Activated CD4-positive, CD25-positive, alpha-beta regulatory T cell treated with anti-CD3 and anti-CD28 coated beads, Interleukin-2, amount 50 U/mL, for 72 hours (primary cell): ENCODE results near the gene RAD18.

Source experiments
- DNase-seq: peaks from one replicate; pipeline ENCODE4 v3.0.0; 2021

Gene RAD18

GRCh38 chr3:8984526-8984925, 21.3 kb upstream of the RAD18 start:
- DNase-seq = no peak

- DNase-seq = no peak
These were observed 20.8 kb upstream of the RAD18 start for GRCh38 chr3:8984081-8984480.

- DNase-seq = no peak
These were observed 20.3 kb upstream of the RAD18 start for GRCh38 chr3:8983591-8983990.

GRCh38 chr3:8983026-8983425, 19.8 kb upstream of the RAD18 start:
- DNase-seq = no peak

GRCh38 chr3:8982509-8982908, 19.2 kb upstream of the RAD18 start:
- DNase-seq = no peak

- no peak for DNase-seq
These were observed 18.4 kb upstream of the RAD18 start for GRCh38 chr3:8981700-8982099.

- DNase-seq = no peak
These were observed 18.0 kb upstream of the RAD18 start for GRCh38 chr3:8981296-8981695.

- no peak for DNase-seq
These were observed 17.5 kb upstream of the RAD18 start for GRCh38 chr3:8980756-8981257.

GRCh38 chr3:8979262-8979661, 16.0 kb upstream of the RAD18 start:
- no peak for DNase-seq

GRCh38 chr3:8978551-8978950, 15.3 kb upstream of the RAD18 start:
- no peak for DNase-seq

GRCh38 chr3:8976540-8977182, 13.4 kb upstream of the RAD18 start:
- DNase-seq = no peak

- DNase-seq = no peak
These were observed 12.1 kb upstream of the RAD18 start for GRCh38 chr3:8975081-8976020.

GRCh38 chr3:8974458-8974857, 11.2 kb upstream of the RAD18 start:
- DNase-seq = no peak

GRCh38 chr3:8972639-8973038, 9.4 kb upstream of the RAD18 start:
- no peak for DNase-seq

- DNase-seq = peak; percentile 67
These were observed 7.8 kb upstream of the RAD18 start for GRCh38 chr3:8970971-8971589.

- DNase-seq = no peak
These were observed 6.0 kb upstream of the RAD18 start for GRCh38 chr3:8969241-8969640.

GRCh38 chr3:8968375-8968882, 5.2 kb upstream of the RAD18 start:
- no peak for DNase-seq

GRCh38 chr3:8967553-8967952, 4.3 kb upstream of the RAD18 start:
- DNase-seq = no peak

GRCh38 chr3:8966820-8967348, 3.6 kb upstream of the RAD18 start:
- no peak for DNase-seq

GRCh38 chr3:8966150-8966819, 3.0 kb upstream of the RAD18 start:
- DNase-seq = no peak

GRCh38 chr3:8964436-8965370, 1.4 kb upstream of the RAD18 start:
- no peak for DNase-seq
